Epithelial cell of proximal tubule (primary cell): ENCODE measurements around the gene SCN4B. TPM values are rescaled to one million over a fixed set of nuclear protein-coding genes. Genes with fewer than 3 reads are reported as not detected.

Experiments
- DNase-seq: peaks from one replicate; pipeline ENCODE4 v3.0.0-alpha.2; 2011; ENCODE audit warnings: low read depth
- H3K4me3 ChIP-seq: 2 replicates; pipeline ENCODE4 v1.5.1; 2011; ENCODE audit warnings: low read depth, mild to moderate bottlenecking, low read length
- total RNA-seq: library from RNA; depleted of rRNA; stranded (reverse); fragments of >200 nt; gene quantifications from 2 replicates; pipeline ENCODE4 v1.2.3, GENCODE V29; 2015
- TF ChIP-seq, protein P1 (sequence below): conservative IDR thresholded peaks from 2 replicates; pipeline ENCODE4 v1.5.1; 2012; ENCODE audit warnings: low read depth, mild to moderate bottlenecking, low read length

SCN4B gene
- total RNA-seq, 1 donor from 2014 or later = under 0.01 TPM

DNA sequence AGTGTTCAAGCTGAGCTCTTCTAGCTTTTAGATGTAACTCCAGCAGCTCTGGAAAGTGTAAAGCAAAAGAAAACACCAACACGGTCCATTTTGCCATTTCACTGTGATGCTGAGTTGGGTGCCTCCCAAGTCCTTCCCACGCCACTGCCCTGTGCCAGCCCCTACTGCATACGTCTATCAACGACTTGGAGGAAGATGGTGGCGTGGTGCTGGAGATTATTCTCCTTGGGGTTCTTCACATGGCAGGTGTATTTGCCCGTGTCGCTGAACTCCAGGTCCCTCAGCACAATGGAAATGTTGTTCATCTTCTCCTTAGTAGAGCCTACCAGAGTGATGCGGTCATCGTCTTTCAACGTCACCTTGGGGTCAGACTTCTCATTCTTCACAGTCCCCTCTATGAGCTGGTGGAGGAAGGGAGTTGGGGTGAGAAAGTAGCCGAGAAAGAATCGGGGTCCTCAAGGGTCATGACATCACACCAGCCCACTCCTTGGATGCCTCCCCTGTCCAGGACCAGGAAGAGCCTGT is 8.9 kb downstream of the SCN4B start:
- DNase-seq = no peak
- no peak overlapping the region for H3K4me3 ChIP-seq
- TF ChIP-seq, protein P1, sequence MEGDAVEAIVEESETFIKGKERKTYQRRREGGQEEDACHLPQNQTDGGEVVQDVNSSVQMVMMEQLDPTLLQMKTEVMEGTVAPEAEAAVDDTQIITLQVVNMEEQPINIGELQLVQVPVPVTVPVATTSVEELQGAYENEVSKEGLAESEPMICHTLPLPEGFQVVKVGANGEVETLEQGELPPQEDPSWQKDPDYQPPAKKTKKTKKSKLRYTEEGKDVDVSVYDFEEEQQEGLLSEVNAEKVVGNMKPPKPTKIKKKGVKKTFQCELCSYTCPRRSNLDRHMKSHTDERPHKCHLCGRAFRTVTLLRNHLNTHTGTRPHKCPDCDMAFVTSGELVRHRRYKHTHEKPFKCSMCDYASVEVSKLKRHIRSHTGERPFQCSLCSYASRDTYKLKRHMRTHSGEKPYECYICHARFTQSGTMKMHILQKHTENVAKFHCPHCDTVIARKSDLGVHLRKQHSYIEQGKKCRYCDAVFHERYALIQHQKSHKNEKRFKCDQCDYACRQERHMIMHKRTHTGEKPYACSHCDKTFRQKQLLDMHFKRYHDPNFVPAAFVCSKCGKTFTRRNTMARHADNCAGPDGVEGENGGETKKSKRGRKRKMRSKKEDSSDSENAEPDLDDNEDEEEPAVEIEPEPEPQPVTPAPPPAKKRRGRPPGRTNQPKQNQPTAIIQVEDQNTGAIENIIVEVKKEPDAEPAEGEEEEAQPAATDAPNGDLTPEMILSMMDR = no peak

DNA sequence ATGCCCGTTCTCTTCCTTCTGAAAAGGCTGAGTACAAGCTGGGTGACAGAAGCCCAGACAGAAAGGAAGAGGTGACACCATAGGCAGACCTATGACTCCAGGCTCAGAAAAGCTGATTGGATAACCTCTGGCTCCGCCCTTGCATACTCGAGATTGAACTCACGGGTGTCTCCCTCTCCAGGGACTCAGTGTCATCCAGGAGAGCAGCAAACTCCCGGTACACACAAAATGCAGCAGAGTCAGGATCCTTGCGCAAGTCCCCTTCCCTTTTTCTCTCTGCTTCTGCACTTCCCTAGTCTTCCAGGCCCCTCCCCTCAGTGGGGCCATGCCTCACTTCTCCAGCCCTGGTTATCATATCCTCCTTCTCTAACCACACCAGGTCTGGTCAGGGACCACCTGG is 9.8 kb downstream of the SCN4B start:
- DNase-seq = no peak
- TF ChIP-seq, protein P1 = no peak
- H3K4me3 ChIP-seq = no peak overlapping the region

DNA sequence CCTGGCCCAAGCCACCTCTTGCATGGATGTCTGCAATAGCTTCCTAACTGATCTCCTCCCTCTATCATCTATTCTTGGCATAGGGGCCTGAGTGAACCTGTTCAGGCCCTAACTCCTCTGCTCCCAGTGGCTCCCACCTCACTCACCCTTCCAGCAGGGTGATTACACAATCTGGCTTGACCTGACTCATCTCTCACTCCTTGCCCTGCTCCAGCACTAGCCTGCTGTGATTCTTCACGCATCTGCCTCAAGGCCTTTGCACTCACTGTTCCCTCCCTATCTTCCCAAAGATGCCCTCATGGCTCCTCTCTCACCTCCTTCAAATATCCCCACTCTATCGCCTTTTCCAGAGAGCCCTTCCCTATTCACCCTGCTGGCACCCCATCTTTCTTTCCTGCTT is 10.5 kb downstream of the SCN4B start:
- peak; percentile 25 for DNase-seq
- TF ChIP-seq, protein P1 = no peak
- no peak overlapping the region for H3K4me3 ChIP-seq

DNA sequence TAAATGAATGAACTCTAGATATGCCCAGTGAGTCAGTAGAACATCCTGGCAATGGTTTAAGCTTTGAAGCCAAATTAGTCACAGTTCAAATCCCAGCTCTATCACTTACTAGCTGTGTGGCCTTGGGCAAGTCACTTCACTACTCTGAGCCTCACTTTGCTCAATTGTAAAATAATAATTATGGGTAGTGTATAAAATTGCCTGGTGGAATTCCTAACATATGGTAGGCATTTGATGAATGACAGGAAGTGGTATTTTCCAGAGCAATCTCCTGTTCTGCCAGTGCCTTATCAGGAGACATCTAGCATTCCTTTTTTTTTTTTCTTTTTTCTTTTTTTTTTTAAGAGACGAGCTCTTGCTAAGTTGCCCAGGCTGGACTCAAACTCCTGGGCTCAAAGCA is 13.0 kb downstream of the SCN4B start:
- TF ChIP-seq, protein P1 = no peak
- DNase-seq = no peak
- H3K4me3 ChIP-seq = no peak overlapping the region

DNA sequence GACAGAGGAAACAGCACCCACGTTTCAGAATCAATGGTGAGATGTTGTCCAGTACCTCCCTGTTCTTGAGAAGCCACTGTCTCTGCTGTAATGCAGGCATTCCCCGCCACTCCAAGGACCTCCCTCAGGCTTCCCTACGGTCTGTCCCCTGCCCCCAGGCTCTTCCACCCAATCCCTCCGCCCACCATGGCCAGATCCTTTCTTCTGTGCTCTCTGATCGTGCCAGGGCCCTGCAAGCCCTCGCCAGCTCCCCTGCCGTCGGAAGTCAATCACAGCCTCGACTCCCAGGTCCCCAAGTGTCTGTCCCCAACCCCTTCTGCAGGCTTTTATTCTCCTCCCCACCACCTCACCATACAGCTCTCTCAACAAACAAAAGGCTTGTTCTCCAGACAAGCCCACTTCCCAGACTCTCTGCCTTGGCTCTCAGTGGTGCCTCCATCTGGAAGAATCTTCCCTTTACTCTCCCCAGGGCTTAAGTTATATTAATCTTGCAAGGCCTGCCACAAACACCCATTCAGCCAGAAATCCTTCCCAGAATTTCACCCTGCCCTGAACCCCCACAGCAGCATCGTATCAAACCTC is 13.7 kb downstream of the SCN4B start:
- H3K4me3 ChIP-seq = no peak overlapping the region
- TF ChIP-seq, protein P1 = no peak
- no peak for DNase-seq

DNA sequence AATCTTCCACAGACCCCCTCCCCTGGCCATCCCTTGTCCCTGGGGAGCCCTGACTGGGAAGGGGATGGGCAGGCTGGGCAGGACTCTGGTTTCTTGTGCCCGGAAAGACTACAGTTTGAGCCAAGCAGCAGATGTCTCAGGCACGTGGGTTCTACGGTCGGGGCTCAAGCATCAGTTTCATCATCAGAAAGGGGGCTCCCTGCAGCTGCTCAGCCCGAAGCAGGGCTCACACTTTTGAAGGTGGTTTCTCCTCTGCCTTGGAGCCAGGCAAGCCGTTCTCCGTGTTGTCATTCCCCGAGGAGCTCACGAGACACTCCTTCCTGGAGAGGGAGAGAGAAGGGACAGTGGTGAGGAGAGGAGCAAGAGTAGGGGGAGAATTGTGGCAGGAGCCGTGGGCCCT is 15.8 kb downstream of the SCN4B start:
- no peak for DNase-seq
- TF ChIP-seq, protein P1 = no peak
- H3K4me3 ChIP-seq = no peak overlapping the region

DNA sequence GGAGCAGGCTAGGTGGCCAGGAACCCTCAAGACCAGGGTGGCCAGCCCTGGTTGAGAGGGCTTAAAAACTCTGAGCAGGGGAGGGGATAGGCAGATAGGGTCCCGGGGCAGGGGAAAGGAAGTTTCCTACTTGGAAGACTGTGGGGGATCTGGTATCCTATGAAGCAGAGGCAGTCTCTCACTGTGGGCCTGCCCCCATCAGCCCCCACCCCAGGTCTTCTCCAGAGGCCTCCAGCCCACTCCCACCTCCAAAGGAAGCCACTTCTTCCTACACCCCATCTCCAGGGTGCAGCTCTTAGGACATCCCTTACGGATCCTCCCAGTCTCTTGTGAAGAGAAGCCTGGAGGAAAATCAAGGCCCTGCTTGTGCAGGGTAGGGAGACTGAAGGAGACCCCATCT is 16.3 kb downstream of the SCN4B start:
- DNase-seq = no peak
- no peak overlapping the region for H3K4me3 ChIP-seq
- TF ChIP-seq, protein P1 = no peak
